HEK293 (cell line): ENCODE results near the gene ABHD4.

Experiments used
- CTCF ChIP-seq: fragments of 450-650 bp; formaldehyde crosslinking; IDR thresholded peaks from 2 replicates; pipeline ENCODE4 v1.5.1; 2016; ENCODE audit warnings: missing biosample characterization, missing genetic modification characterization
- ZNF645 ChIP-seq: fragments of 450-650 bp; formaldehyde crosslinking; IDR thresholded peaks from 2 replicates; pipeline ENCODE4; 2016; ENCODE audit warnings: missing biosample characterization, missing genetic modification characterization

DNA sequence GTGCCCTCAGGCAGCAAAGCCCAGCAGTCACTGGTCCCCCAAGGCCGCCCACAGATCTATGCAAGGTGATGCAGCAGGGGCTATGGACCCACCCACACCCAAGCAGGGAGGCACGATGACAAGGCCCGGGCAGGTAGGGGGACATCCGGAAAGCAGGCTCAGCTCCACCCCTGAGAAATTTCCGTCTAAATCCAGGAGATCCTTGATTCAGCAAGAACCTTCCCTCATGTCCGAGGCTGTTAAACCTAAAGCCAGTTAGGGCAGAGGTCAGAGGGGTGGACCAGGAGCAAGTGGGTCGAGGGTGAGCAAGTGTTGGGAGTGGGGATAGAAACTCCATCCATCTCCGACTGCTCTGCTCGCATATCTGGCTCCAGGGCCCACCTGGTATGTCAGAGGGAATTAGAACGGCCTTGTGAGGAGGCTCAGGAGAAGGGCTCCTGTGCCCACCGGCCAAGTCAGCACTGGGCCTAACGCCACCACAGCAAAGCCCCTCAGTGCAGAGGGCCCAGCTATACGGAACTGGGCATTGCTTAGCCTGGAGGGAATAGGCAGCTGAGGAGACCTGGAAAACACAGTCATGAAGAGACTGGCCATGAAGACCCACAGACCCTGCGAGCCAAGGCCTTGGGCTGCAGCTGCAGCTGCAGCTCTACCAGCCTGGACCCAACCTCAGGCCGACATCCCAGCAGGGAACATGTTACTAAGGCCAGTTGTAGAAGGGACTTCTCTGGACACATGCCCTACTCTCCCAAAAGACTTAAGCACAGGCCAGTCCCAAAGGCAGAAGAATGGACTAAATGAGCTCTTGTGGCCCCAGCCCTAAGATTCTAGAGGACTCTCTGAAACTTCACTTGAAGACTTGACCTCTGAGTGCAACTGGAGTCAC is 43.4 kb upstream of the ABHD4 start:
- TF ChIP-seq CTCF, result no peak
- no peak for TF ChIP-seq ZNF645
